ENCODE measurements around the gene CALY.
"Not testable (repeated sequence)": the region's sequence is repeated elsewhere in the genome, so short reads cannot be mapped to it uniquely, and the experiment has no call there.

CALY gene

DNA sequence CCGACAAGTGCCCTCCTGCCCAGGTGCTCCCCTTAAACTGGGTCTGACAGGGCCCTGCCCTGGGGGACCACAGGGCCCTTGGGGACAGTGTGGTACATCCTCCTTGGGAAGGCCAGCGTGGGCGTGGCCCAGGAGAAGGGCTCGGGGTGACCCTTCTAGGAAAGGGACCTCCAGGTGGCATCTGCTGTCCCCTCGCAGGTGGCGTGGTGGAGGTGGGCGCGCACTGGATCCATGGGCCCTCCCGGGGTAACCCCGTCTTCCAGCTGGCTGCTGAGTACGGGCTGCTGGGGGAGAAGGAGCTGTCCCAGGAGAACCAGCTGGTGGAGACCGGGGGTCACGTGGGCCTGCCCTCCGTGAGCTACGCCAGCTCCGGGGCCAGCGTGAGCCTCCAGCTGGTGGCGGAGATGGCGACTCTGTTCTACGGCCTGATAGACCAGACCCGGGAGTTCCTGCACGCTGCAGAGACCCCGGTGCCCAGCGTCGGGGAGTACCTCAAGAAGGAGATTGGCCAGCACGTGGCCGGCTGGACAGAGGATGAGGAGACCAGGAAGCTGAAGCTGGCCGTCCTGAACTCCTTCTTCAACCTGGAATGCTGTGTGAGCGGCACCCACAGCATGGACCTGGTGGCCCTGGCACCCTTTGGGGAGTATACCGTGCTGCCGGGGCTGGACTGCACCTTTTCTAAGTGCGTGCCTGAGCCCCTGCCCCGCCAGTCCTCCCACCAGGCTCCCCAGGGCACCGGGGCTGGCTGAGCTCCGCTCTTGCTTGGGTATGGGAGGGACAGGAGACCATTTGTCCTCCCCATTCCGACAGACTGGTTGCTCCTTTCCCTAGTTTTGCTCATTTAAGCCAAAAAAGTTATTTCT lies 43.3 kb upstream of the CALY start:
- no peak overlapping the region for H3K27ac Mint-ChIP-seq
- H3K36me3 Mint-ChIP-seq (ENCODE audit: low read depth) = peaks cover 5% of the 10 kb centered on the region
- peak overlapping the region; percentile 71 for H3K4me3 Mint-ChIP-seq
- H3K27me3 Mint-ChIP-seq (ENCODE audit: low read depth, poor library complexity) = peaks cover 74% of the 10 kb centered on the region
- H3K4me1 Mint-ChIP-seq = peaks cover 17% of the 10 kb centered on the region
- no peak for DNase-seq
- H3K9me3 Mint-ChIP-seq = no peaks in the 10 kb centered on the region
- TF ChIP-seq, protein P1, sequence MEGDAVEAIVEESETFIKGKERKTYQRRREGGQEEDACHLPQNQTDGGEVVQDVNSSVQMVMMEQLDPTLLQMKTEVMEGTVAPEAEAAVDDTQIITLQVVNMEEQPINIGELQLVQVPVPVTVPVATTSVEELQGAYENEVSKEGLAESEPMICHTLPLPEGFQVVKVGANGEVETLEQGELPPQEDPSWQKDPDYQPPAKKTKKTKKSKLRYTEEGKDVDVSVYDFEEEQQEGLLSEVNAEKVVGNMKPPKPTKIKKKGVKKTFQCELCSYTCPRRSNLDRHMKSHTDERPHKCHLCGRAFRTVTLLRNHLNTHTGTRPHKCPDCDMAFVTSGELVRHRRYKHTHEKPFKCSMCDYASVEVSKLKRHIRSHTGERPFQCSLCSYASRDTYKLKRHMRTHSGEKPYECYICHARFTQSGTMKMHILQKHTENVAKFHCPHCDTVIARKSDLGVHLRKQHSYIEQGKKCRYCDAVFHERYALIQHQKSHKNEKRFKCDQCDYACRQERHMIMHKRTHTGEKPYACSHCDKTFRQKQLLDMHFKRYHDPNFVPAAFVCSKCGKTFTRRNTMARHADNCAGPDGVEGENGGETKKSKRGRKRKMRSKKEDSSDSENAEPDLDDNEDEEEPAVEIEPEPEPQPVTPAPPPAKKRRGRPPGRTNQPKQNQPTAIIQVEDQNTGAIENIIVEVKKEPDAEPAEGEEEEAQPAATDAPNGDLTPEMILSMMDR (IDR thresholded peaks at IDR 0.05) = no peak

DNA sequence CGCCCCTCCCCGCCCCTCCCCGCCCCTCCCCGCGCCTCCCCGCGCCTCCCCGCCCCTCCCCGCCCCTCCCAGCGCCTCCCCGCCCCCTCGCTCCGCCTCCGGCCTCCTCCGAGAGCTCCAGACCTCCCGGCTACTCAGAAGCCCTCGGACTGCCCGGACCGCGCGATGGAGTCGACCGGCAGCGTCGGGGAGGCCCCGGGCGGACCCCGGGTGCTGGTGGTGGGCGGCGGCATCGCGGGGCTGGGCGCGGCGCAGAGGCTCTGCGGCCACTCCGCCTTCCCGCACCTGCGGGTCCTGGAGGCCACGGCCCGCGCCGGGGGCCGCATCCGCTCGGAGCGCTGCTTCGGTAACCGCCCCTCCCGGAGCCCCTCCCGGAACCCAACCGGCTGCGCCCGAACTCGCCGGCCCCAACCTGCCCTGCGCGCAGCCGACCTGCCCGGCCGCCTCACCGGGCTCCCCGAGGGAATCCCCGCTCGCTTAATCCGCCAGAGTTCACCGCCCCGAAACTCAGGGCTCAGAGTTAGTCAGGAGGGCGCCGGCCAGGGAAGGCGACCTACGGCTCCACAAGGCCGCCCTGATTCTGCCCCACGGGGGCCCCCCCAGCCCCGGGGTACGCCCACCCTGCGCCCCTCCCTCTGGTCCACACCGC lies 42.6 kb upstream of the CALY start, which contains the start of gene PAOX:
PAOX (plus strand) TSS at position 111 of the 649 bp plus-strand sequence; CDS start at position 166, 55 bp downstream.
- Mint-ChIP-seq H3K4me1 (peaks cover 25% of the 10 kb centered on the region), H3K27me3 (ENCODE audit: low read depth, poor library complexity) (peaks cover 79% of the 10 kb centered on the region), H3K27ac (no peak within 1 kb of the TSS), H3K4me3 (peak within 1 kb of the TSS; percentile 80), H3K36me3 (ENCODE audit: low read depth) (peaks cover 5% of the 10 kb centered on the region), H3K9me3 (no peaks in the 10 kb centered on the region)
- DNase-seq = peak; percentile 82
- TF ChIP-seq, protein P1 (IDR thresholded peaks at IDR 0.05) = no peak

DNA sequence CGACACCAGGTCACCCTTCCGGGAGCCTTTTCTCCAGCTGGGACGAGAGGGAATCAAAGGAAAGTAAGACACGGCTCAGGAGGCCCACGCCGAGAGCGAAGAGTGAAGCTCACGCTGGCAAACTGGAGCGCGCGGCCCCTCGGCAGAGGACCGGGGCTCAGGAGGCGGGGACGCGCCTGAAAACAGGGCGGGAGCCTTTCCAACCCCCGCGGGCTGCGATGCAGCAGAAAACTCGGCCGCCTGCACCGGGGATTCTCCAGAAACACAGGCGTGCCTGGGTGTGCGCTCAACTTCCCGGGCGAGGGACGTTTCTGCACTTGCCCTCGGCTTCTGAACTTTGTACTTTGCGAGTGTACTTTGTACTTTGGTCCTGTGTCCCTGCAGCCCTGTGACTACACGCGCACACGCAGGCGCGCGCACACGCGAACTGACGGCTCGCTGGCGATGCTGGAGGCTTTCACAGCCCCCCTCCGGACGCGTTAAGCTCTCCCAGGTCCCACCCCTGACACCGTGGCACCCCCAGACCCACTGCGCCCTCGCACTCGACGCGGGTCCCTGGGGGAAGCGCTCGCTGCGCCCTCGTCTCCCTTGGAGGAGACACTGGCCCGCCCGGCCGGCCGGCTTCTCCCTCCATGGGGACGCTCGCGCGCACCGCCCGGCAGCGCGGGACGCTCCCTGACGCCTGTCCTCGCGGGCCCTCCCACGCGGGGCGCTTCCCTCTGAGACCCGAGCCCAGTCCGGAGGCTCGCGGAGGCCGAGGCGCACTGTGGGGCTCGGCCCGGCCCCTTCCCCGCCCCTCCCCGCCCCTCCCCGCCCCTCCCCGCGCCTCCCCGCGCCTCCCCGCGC lies 41.8 kb upstream of the CALY start:
- H3K27me3 Mint-ChIP-seq (ENCODE audit: low read depth, poor library complexity) = peaks cover 80% of the 10 kb centered on the region
- H3K36me3 Mint-ChIP-seq (ENCODE audit: low read depth) = peaks cover 5% of the 10 kb centered on the region
- peaks cover 31% of the 10 kb centered on the region for H3K4me1 Mint-ChIP-seq
- H3K9me3 Mint-ChIP-seq = no peaks in the 10 kb centered on the region
- peak overlapping the region; percentile 80 for H3K4me3 Mint-ChIP-seq
- DNase-seq = peak; percentile 74
- TF ChIP-seq, protein P1 (IDR thresholded peaks at IDR 0.05) = no peak
- H3K27ac Mint-ChIP-seq = no peak overlapping the region

DNA sequence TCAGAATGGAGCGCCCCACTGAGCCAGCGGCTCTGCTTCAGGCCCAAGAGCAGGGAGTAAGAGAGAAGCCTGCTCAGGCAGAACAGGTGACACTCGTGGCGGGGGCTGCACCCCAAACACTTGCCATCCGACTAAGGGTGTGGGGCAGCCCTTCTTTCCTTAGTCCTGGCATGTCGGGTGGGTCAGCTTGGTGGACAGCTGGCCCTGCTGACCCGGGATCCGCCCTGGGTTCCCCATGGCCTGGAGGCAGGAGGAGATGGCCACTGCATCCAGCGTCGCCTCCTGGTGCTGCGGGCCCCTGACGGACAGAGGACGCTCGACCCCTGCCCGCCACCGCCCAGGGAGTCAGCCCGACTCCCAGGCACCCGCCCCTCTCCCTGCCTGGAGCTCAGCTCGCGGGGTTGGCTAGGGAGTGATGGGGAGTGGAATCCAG lies 41.1 kb upstream of the CALY start:
- no peak overlapping the region for H3K27ac Mint-ChIP-seq
- H3K9me3 Mint-ChIP-seq = no peaks in the 10 kb centered on the region
- peaks cover 35% of the 10 kb centered on the region for H3K4me1 Mint-ChIP-seq
- peaks cover 78% of the 10 kb centered on the region for H3K27me3 Mint-ChIP-seq (ENCODE audit: low read depth, poor library complexity)
- DNase-seq = no peak
- TF ChIP-seq, protein P1 (IDR thresholded peaks at IDR 0.05) = no peak
- H3K4me3 Mint-ChIP-seq = peak overlapping the region; percentile 80
- H3K36me3 Mint-ChIP-seq (ENCODE audit: low read depth) = peaks cover 5% of the 10 kb centered on the region

DNA sequence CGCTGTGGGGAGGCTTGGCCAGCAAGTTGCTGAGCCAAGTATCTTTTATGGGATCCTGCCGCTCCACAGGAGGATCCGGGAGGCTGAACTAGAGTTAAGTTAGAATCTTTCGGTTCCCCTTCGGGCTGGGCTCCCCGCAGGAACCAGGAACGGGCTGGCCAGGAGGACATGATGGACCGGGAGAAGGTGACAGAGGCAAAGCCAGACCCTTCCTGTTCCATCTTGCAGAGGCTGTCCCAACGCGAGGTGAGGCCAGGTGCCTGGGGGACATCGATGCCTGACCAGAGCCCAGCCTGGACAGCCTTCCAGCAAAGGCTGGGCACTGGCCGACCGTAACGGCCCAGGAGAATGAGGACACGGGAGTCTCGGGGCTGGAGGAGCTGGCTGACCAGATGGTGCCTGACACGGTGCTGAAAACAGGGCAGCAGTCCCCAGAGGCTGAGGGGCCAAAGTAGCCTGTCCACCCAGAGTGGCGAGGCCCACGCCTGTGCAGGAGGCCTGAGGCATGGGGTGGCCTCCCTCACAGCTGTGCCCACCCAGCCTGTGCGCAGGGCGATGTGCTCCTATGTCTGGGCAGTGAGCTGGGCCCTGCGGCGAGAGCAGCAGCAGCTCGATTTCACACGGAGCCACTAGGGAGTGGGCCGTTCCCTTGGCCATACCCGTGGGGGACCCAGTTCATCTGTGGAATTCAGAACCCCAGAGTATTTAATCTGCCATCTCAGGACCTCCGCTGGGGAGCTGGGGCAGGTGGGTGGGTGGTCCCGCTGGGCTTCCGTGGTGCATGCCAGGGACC lies 40.5 kb upstream of the CALY start:
- peaks cover 35% of the 10 kb centered on the region for H3K4me1 Mint-ChIP-seq
- no peak overlapping the region for H3K27ac Mint-ChIP-seq
- peak overlapping the region; percentile 48 for H3K4me3 Mint-ChIP-seq
- H3K27me3 Mint-ChIP-seq (ENCODE audit: low read depth, poor library complexity) = peaks cover 71% of the 10 kb centered on the region
- no peak for DNase-seq
- peaks cover 5% of the 10 kb centered on the region for H3K36me3 Mint-ChIP-seq (ENCODE audit: low read depth)
- no peaks in the 10 kb centered on the region for H3K9me3 Mint-ChIP-seq
- TF ChIP-seq, protein P1 (IDR thresholded peaks at IDR 0.05) = no peak

DNA sequence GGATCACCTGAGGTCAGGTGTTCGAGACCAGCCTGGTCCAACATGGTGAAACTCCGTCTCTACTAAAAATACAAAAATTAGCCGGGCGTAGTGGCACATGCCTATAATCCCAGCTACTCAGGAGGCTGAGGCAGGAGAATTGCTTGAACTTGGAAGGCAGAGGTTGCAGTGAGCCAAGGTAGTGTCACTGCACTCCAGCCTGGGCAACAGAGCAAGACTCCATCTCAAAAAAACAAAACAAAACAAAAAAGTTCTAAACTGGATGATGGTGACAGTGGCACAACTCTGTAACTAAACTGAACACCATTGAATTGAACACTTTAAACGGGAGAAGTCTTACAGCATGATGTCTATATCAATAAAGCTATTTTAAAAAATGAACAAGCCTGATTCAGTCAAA lies 39.5 kb upstream of the CALY start:
- not testable (repeated sequence) for H3K27ac Mint-ChIP-seq; H3K36me3 Mint-ChIP-seq (ENCODE audit: low read depth); DNase-seq; H3K9me3 Mint-ChIP-seq
- peaks cover 61% of the 10 kb centered on the region for H3K27me3 Mint-ChIP-seq (ENCODE audit: low read depth, poor library complexity)
- H3K4me3 Mint-ChIP-seq = peak overlapping the region; percentile 39
- peaks cover 35% of the 10 kb centered on the region for H3K4me1 Mint-ChIP-seq
